Chondrocyte (in vitro differentiated cells): Measurements from ENCODE around the gene FTO. TPM values are rescaled to one million over a fixed set of nuclear protein-coding genes. Genes with fewer than 3 reads are reported as not detected.

Experiments used
- DNase-seq: peaks from one replicate; pipeline ENCODE4 v3.0.0; 2021; ENCODE audit warnings: mixed read lengths, low spot score
- H3K27ac Mint-ChIP-seq: one replicate; pipeline ENCODE4 v1.8.0; 2021; ENCODE audit warnings: mild to moderate bottlenecking, moderate library complexity, mixed read lengths; ENCODE audit not compliant: unreplicated experiment
- H3K27me3 Mint-ChIP-seq: 2 replicates; pipeline ENCODE4 v1.8.0; 2021; ENCODE audit warnings: low read depth, mixed read lengths
- H3K36me3 Mint-ChIP-seq: 2 replicates; pipeline ENCODE4 v1.8.0; 2021; ENCODE audit warnings: low read depth, mixed read lengths
- H3K4me1 Mint-ChIP-seq: 2 replicates; pipeline ENCODE4 v1.8.0; 2021; ENCODE audit warnings: low read depth, mild to moderate bottlenecking, mixed read lengths
- H3K4me3 Mint-ChIP-seq: one replicate; pipeline ENCODE4 v1.8.0; 2021; ENCODE audit warnings: mild to moderate bottlenecking, moderate library complexity, mixed read lengths; ENCODE audit not compliant: unreplicated experiment
- H3K9me3 Mint-ChIP-seq: 2 replicates; pipeline ENCODE4 v1.8.0; 2021; ENCODE audit warnings: low read depth, mixed read lengths
- CTCF ChIP-seq: fragments of 200-600 bp; sonication (generic); IDR thresholded peaks from 2 replicates; pipeline ENCODE4 v1.5.0; 2021; ENCODE audit warnings: antibody characterized with exemption, mild to moderate bottlenecking, moderate library complexity
- total RNA-seq: library from RNA; stranded (reverse); gene quantifications from 3 replicates; pipeline ENCODE4 v1.2.1, GENCODE V29; 2021

FTO gene
- total RNA-seq, 1 donor from 2014 or later = 85.7 TPM

GRCh38 chr16:53775821-53776431, 72.0 kb downstream of the FTO start:
- no peak for TF ChIP-seq CTCF
- DNase-seq = no peak
- H3K27ac Mint-ChIP-seq = peak overlapping the region; percentile 93
- H3K36me3 Mint-ChIP-seq = no peaks in the 10 kb centered on the region
- peaks cover 2% of the 10 kb centered on the region for H3K9me3 Mint-ChIP-seq
- peak overlapping the region; percentile 20 for H3K4me3 Mint-ChIP-seq
- H3K27me3 Mint-ChIP-seq = no peaks in the 10 kb centered on the region
- H3K4me1 Mint-ChIP-seq = peaks cover 34% of the 10 kb centered on the region

- H3K9me3 Mint-ChIP-seq = peaks cover 2% of the 10 kb centered on the region
- DNase-seq = no peak
- no peaks in the 10 kb centered on the region for H3K36me3 Mint-ChIP-seq
- no peaks in the 10 kb centered on the region for H3K27me3 Mint-ChIP-seq
- H3K4me3 Mint-ChIP-seq = no peak overlapping the region
- H3K4me1 Mint-ChIP-seq = peaks cover 58% of the 10 kb centered on the region
- H3K27ac Mint-ChIP-seq = no peak overlapping the region
- no peak for TF ChIP-seq CTCF
Observed at GRCh38 chr16:53779186-53779585, 75.2 kb downstream of the FTO start.

GRCh38 chr16:53780051-53780450, 76.1 kb downstream of the FTO start:
- no peaks in the 10 kb centered on the region for H3K27me3 Mint-ChIP-seq
- H3K4me1 Mint-ChIP-seq = peaks cover 66% of the 10 kb centered on the region
- H3K9me3 Mint-ChIP-seq = peaks cover 2% of the 10 kb centered on the region
- DNase-seq = no peak
- no peaks in the 10 kb centered on the region for H3K36me3 Mint-ChIP-seq
- no peak for TF ChIP-seq CTCF
- H3K27ac Mint-ChIP-seq = peak overlapping the region; percentile 10
- H3K4me3 Mint-ChIP-seq = no peak overlapping the region

- no peak for DNase-seq
- no peak overlapping the region for H3K27ac Mint-ChIP-seq
- no peak for TF ChIP-seq CTCF
- H3K27me3 Mint-ChIP-seq = no peaks in the 10 kb centered on the region
- peaks cover 77% of the 10 kb centered on the region for H3K4me1 Mint-ChIP-seq
- H3K36me3 Mint-ChIP-seq = no peaks in the 10 kb centered on the region
- no peak overlapping the region for H3K4me3 Mint-ChIP-seq
- H3K9me3 Mint-ChIP-seq = peaks cover 5% of the 10 kb centered on the region
Observed at GRCh38 chr16:53781023-53781605, 77.2 kb downstream of the FTO start.

GRCh38 chr16:53782148-53782547, 78.2 kb downstream of the FTO start:
- H3K36me3 Mint-ChIP-seq = no peaks in the 10 kb centered on the region
- peaks cover 4% of the 10 kb centered on the region for H3K9me3 Mint-ChIP-seq
- DNase-seq = no peak
- no peak overlapping the region for H3K4me3 Mint-ChIP-seq
- H3K27me3 Mint-ChIP-seq = no peaks in the 10 kb centered on the region
- peaks cover 81% of the 10 kb centered on the region for H3K4me1 Mint-ChIP-seq
- no peak for TF ChIP-seq CTCF
- H3K27ac Mint-ChIP-seq = no peak overlapping the region
